ENCODE results near the gene KIF2A. TPM values are rescaled to one million over a fixed set of nuclear protein-coding genes. Genes with fewer than 3 reads are reported as not detected.

Gene KIF2A
- total and polyA plus RNA-seq, 2 of the 13 experiments (the other 11 are each of a cell fraction or from before 2014, with no cell fraction given) = 8.5 to 19.2 TPM

DNA sequence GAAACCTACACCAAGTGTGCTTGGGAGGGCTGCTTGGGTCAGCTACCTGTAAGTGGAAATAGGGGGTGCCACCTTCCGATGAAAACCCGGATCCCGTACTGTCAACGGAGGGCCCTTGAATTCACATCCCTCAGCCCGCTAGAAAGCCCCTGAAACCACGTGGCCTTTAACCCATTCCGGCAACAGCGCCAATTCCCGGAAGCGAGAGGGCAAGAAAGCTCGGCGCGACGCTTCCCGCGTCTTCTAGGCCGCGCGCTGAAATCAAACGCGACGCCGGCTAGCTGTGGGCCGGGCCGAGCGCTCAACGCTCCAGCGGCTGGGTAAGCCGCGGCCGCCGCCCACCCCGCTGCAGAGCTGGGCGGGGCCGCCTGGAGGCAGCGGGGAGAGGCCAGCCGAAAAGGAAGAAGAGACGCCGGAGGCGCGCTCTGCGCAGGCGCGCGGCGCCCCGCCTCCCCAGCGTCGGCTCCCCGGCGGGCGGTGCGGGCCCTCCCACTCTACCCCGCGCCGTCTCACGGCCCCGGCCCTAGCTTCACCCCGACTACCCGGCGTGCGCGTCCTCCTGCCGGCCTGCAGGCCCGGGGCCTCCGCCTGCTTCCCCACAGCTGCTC is at the start of gene KIF2A (continued):
- TF ChIP-seq, protein P1, sequence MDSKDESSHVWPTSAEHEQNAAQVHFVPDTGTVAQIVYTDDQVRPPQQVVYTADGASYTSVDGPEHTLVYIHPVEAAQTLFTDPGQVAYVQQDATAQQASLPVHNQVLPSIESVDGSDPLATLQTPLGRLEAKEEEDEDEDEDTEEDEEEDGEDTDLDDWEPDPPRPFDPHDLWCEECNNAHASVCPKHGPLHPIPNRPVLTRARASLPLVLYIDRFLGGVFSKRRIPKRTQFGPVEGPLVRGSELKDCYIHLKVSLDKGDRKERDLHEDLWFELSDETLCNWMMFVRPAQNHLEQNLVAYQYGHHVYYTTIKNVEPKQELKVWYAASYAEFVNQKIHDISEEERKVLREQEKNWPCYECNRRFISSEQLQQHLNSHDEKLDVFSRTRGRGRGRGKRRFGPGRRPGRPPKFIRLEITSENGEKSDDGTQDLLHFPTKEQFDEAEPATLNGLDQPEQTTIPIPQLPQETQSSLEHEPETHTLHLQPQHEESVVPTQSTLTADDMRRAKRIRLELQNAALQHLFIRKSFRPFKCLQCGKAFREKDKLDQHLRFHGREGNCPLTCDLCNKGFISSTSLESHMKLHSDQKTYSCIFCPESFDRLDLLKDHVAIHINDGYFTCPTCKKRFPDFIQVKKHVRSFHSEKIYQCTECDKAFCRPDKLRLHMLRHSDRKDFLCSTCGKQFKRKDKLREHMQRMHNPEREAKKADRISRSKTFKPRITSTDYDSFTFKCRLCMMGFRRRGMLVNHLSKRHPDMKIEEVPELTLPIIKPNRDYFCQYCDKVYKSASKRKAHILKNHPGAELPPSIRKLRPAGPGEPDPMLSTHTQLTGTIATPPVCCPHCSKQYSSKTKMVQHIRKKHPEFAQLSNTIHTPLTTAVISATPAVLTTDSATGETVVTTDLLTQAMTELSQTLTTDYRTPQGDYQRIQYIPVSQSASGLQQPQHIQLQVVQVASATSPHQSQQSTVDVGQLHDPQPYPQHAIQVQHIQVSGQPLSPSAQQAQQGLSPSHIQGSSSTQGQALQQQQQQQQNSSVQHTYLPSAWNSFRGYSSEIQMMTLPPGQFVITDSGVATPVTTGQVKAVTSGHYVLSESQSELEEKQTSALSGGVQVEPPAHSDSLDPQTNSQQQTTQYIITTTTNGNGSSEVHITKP (CRISPR knock-in tag; IDR thresholded peaks at IDR 0.05; ENCODE audit: low read depth) = no peak
- TF ChIP-seq PCBP2 (optimal IDR thresholded peaks at IDR 0.05; ENCODE audit: low read depth, low read length, poor library complexity, severe bottlenecking) = no peak
- no peak for TF ChIP-seq TGIF2 (CRISPR knock-in tag; IDR thresholded peaks at IDR 0.05)
- peak; percentile 24; the same call in 1 of the 2 replicates for TF ChIP-seq ZNF570 (CRISPR knock-in tag; IDR thresholded peaks at IDR 0.05; ENCODE audit: borderline replicate concordance)
- TF ChIP-seq SIX1 (CRISPR knock-in tag; IDR thresholded peaks at IDR 0.05; ENCODE audit: borderline replicate concordance) = no peak
- TF ChIP-seq, protein P2, sequence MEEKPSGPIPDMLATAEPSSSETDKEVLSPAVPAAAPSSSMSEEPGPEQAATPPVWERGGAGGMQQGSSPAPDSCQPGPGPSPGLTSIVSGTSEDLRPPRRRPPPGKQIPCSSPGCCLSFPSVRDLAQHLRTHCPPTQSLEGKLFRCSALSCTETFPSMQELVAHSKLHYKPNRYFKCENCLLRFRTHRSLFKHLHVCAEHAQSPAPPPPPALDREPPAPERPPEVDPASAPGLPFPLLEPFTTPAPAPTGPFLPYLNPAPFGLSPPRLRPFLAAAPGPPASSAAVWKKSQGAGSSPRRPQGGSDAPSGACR (CRISPR knock-in tag; IDR thresholded peaks at IDR 0.05) = no peak; the same call in 1 of the 2 replicates
- TF ChIP-seq YEATS4 (CRISPR knock-in tag; IDR thresholded peaks at IDR 0.05; ENCODE audit: borderline replicate concordance) = peak; percentile 86
- TF ChIP-seq NFRKB (IDR thresholded peaks at IDR 0.05) = no peak
- TF ChIP-seq, protein P3, sequence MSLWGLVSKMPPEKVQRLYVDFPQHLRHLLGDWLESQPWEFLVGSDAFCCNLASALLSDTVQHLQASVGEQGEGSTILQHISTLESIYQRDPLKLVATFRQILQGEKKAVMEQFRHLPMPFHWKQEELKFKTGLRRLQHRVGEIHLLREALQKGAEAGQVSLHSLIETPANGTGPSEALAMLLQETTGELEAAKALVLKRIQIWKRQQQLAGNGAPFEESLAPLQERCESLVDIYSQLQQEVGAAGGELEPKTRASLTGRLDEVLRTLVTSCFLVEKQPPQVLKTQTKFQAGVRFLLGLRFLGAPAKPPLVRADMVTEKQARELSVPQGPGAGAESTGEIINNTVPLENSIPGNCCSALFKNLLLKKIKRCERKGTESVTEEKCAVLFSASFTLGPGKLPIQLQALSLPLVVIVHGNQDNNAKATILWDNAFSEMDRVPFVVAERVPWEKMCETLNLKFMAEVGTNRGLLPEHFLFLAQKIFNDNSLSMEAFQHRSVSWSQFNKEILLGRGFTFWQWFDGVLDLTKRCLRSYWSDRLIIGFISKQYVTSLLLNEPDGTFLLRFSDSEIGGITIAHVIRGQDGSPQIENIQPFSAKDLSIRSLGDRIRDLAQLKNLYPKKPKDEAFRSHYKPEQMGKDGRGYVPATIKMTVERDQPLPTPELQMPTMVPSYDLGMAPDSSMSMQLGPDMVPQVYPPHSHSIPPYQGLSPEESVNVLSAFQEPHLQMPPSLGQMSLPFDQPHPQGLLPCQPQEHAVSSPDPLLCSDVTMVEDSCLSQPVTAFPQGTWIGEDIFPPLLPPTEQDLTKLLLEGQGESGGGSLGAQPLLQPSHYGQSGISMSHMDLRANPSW (CRISPR knock-in tag; IDR thresholded peaks at IDR 0.05; ENCODE audit: borderline replicate concordance) = no peak
- TF ChIP-seq ZBTB42 (CRISPR knock-in tag; IDR thresholded peaks at IDR 0.05) = peak; percentile 36; the same call in 1 of the 2 replicates
- TF ChIP-seq, protein P4, sequence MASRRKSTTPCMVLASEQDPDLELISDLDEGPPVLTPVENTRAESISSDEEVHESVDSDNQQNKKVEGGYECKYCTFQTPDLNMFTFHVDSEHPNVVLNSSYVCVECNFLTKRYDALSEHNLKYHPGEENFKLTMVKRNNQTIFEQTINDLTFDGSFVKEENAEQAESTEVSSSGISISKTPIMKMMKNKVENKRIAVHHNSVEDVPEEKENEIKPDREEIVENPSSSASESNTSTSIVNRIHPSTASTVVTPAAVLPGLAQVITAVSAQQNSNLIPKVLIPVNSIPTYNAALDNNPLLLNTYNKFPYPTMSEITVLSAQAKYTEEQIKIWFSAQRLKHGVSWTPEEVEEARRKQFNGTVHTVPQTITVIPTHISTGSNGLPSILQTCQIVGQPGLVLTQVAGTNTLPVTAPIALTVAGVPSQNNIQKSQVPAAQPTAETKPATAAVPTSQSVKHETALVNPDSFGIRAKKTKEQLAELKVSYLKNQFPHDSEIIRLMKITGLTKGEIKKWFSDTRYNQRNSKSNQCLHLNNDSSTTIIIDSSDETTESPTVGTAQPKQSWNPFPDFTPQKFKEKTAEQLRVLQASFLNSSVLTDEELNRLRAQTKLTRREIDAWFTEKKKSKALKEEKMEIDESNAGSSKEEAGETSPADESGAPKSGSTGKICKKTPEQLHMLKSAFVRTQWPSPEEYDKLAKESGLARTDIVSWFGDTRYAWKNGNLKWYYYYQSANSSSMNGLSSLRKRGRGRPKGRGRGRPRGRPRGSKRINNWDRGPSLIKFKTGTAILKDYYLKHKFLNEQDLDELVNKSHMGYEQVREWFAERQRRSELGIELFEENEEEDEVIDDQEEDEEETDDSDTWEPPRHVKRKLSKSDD (CRISPR knock-in tag; IDR thresholded peaks at IDR 0.05; ENCODE audit: low read depth) = peak; percentile 82; the same call in 1 of the 2 replicates
- TF ChIP-seq ZFYVE20 (CRISPR knock-in tag; IDR thresholded peaks at IDR 0.05; ENCODE audit: borderline replicate concordance, low read depth) = no peak
- TF ChIP-seq XRCC5 (optimal IDR thresholded peaks at IDR 0.05; ENCODE audit: low read length) = peak; percentile 47
- no peak for TF ChIP-seq SETDB1 (CRISPR knock-in tag; IDR thresholded peaks at IDR 0.05; ENCODE audit: borderline replicate concordance)
- TF ChIP-seq ZNF674 (CRISPR knock-in tag; IDR thresholded peaks at IDR 0.05; ENCODE audit: low read depth) = no peak
- peak; percentile 94 for TF ChIP-seq ZNF709 (CRISPR knock-in tag; IDR thresholded peaks at IDR 0.05)
- TF ChIP-seq ZNF331 (CRISPR knock-in tag; IDR thresholded peaks at IDR 0.05) = no peak
- TF ChIP-seq ZNF713 (CRISPR knock-in tag; IDR thresholded peaks at IDR 0.05) = no peak
- peak; percentile 62; the same call in 1 of the 2 replicates for TF ChIP-seq EED (CRISPR knock-in tag; IDR thresholded peaks at IDR 0.05)
- TF ChIP-seq CREM (IDR thresholded peaks at IDR 0.05) = no peak
- no peak for TF ChIP-seq CREM (CRISPR knock-in tag; IDR thresholded peaks at IDR 0.05)
